ENCODE data around the gene FKBP6.
"Not testable (repeated sequence)": the region's sequence is repeated elsewhere in the genome, so short reads cannot be mapped to it uniquely, and the experiment has no call there.

Gene FKBP6

DNA sequence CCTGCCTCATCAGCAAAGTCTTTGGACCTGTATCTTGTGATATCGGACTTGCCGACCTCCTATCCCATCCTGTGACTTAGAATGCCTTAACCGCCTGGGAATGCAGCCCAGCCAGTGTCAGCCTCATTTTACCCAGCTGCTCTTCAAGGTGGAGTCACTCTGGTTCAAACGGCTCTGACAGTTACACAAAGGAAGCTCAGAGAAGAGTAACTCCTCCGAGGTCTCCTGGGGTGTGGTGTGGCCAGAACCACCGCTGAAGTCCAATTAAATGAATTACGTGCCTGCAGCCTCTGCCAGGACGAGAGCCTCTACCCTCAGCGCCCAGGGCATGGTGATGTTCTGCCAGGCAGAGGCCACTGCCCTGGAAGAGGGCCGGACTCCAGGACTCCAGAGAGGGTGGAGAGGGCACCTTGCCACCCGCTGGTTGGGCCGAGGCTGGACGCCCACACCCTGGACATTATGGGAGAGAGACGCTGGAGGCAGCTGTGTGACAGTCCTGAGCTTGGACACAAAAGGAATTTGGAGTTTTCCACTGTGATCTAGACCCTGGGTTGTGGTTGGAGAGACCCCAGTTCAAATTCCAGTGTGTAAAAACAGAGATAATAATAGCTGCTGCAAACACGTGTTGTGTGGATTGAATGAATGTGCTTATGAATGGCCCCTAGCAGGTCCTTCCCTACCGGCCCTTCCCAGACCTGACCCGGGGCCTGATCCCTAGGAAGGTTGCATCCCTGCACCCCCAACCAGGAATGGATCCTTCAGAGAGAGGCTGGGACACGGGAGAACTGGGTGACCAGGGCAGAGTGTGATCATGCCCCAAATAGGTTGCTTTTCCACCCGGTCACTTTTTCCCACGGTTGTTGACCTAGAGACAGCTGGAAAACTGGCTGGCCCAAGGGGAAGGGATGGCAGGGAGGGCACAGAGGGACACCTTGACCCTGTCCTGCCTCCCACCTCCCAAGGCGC is 67.9 kb downstream of the FKBP6 start:
- DNase-seq (ENCODE audit: low read depth, low spot score): no peak

DNA sequence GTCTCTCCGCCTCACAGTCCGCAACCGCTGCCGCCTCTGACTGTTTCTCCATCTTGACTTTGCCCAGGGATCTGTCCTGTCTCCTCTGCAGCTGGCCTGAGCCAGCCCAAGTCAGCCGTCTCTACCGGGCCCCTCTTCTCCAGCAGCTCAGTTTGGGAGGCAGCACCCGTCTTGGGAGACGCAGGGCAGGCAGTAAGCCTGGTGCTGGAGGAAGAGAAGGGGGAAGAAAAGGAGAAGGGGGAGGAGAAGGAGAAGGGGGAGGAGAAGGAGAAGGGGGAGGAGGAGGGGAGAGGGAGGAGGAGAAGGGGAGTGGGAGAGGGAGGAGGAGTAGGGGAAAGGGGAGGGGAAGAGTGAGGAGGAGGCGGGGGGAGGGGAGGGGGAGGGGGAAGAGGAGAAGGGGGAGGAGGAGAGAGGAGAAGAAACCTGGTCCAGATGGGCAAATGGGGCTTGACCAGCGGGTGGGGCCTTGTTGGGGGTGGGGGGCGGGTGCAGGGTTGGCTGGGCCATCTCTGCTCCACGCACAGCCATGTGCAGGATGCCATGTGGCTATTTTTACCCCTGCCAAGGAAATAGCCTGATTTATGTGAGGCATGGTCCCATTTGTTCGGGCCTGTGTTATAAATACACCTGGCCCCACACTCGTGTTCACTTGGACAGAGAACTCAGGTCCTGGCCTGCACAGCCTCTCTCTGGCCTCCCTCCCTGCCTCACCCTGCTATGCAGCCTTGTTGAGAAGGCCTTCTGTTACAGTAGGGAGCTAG is 69.7 kb downstream of the FKBP6 start:
- no peak for DNase-seq (ENCODE audit: low read depth, low spot score)

DNA sequence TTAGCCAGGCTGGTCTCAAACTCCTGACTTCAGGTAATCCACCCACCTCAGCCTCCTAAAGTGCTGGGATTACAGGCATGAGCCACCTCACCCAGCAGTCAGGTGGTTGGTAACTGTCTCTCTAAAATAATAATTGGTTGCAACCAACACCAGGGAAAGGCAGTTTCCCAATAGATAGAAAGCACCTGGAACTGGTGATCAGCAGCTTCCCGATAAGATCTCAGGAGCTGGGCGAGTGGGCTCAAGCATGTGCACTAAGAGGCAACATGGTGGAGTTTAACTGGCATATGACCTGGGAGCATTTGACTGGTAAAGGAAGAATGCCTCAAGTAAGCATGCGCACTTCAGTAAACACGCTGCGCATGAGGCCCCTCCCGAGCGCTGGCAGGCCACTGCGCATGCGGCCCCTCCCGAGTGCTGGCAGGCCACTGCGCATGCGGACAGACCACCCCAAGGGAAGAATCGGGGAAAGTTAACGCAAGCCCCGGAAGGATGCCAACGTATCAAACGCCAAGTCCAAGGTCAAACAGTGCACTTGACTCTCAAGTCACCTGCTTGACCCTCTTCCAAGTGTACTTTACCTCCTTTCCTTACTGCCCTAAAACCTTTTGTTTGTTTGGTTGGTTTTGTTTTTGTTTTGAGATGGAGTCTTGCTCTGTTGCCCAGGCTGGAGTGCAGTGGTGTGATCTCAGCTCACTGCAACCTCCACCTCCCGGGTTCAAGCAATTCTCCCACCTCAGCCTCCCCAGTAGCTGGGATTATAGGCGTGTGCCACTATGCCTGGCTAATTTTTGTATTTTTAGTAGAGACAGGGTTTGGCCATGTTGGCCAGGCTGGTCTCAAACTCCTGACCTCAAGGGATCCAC is 71.5 kb downstream of the FKBP6 start:
- DNase-seq (ENCODE audit: low read depth, low spot score): peak; percentile 88

DNA sequence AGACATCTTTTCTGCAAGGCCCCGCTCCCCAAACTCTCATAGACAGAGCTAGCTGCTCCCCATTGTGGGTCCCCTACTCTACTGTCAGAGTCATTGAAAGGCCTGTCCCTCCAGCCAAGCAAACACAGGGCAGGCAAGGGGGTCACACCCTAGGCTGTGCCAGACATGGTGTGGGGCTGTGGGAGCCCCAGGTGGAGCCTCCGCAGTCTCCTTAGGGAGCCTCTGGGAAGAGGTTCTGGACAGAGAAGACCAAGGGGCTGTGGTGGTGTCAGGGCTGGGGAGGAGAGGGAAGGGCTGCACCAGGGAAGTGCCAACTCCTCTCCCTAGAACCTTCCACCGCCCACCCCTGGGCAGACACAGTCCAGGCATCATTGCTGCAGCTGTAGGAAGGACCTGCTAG is 76.9 kb downstream of the FKBP6 start:
- DNase-seq (ENCODE audit: low read depth, low spot score): not testable (repeated sequence)

Measured in astrocyte of the hippocampus (primary cell).